ENCODE data around the gene MYH11. TPM values are rescaled to one million over a fixed set of nuclear protein-coding genes. Genes with fewer than 3 reads are reported as not detected.
"Not testable (repeated sequence)": the region's sequence is repeated elsewhere in the genome, so short reads cannot be mapped to it uniquely, and the experiment has no call there.

The MYH11 gene
- total and polyA plus RNA-seq, 2 experiments from 2014 or later, result 2.0 to 12.2 TPM

DNA sequence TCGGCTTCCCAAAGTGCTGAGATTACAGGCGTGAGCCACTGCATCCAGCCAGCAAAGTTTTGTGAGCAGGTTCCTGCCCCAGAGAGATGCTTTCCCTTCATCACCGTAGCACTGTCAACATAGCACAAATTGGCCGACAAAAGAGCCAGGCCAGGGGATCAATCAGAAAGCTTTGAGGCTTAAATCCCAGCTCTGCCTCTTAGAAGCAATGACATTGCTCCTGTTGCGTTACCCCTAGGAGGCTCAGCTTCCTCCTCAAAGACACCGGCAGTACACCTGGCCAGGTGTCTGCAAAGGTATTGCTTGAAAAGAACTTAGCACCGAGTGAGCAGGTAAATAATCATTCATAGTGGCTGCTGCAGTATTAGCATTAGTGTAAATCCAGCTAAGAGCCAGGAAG, 120.3 kb downstream of the MYH11 start:
- Histone ChIP-seq H3K9me3 (ENCODE audit: low read depth) (no peaks in the 10 kb centered on the region), H3K36me3 (no peaks in the 10 kb centered on the region), H3K27me3 (no peaks in the 10 kb centered on the region), H3K4me3 (no peak overlapping the region), H3K4me1 (ENCODE audit: low read depth) (no peaks in the 10 kb centered on the region), H3K27ac (no peak overlapping the region)
- TF ChIP-seq, protein P1, sequence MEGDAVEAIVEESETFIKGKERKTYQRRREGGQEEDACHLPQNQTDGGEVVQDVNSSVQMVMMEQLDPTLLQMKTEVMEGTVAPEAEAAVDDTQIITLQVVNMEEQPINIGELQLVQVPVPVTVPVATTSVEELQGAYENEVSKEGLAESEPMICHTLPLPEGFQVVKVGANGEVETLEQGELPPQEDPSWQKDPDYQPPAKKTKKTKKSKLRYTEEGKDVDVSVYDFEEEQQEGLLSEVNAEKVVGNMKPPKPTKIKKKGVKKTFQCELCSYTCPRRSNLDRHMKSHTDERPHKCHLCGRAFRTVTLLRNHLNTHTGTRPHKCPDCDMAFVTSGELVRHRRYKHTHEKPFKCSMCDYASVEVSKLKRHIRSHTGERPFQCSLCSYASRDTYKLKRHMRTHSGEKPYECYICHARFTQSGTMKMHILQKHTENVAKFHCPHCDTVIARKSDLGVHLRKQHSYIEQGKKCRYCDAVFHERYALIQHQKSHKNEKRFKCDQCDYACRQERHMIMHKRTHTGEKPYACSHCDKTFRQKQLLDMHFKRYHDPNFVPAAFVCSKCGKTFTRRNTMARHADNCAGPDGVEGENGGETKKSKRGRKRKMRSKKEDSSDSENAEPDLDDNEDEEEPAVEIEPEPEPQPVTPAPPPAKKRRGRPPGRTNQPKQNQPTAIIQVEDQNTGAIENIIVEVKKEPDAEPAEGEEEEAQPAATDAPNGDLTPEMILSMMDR (IDR thresholded peaks at IDR 0.05; ENCODE audit: low read depth, low read length), result no peak
- DNase-seq (ENCODE audit: low read depth in 1 of 2, low spot score in 1 of 2), result no peak

DNA sequence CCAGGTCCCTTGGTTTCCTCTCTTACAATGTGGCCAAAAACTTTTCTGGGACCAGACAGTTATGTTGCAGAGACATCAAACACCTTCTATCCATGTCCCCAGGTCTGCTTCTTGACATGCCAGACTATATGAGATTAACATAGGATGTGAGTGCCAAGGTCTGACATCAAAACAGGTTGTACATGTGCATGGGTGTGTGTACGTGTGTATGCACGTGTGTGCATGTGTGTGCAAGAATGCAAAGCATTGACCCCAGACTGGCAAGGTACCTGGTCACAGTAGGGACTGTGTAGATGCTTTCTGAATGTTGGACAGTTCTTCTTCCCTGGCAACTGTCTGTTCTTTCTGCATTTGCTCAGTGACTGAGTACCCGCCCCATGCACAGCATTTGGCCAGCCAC, 121.2 kb downstream of the MYH11 start:
- Histone ChIP-seq H3K9me3 (ENCODE audit: low read depth) (no peaks in the 10 kb centered on the region), H3K4me3 (no peak overlapping the region), H3K27ac (no peak overlapping the region), H3K36me3 (no peaks in the 10 kb centered on the region), H3K4me1 (ENCODE audit: low read depth) (no peaks in the 10 kb centered on the region), H3K27me3 (no peaks in the 10 kb centered on the region)
- TF ChIP-seq, protein P1 (IDR thresholded peaks at IDR 0.05; ENCODE audit: low read depth, low read length), result no peak
- no peak for DNase-seq (ENCODE audit: low read depth in 1 of 2, low spot score in 1 of 2)

DNA sequence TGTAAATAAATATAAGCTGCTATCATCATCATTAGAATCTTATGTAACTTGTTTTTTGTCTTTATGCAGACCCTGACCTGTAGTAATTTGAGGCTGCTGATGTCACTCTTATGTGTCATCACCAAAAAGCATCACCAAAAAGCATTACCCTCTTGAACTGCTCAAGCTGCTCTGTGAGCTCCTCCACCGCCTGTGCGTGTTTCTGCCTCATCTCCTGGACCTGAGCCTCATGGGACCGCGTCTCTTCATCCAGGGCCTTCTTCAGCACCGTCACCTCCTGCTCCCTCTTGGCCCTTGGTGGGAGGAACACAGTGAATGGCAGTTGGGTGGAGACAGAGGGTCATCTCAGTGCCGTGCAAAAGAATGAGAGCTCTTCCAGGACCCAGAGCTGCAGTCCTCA, 124.4 kb downstream of the MYH11 start:
- no peak for DNase-seq (ENCODE audit: low read depth in 1 of 2, low spot score in 1 of 2)
- Histone ChIP-seq H3K4me1 (ENCODE audit: low read depth) (no peaks in the 10 kb centered on the region), H3K36me3 (no peaks in the 10 kb centered on the region), H3K9me3 (ENCODE audit: low read depth) (no peaks in the 10 kb centered on the region), H3K27me3 (no peaks in the 10 kb centered on the region), H3K4me3 (no peak overlapping the region), H3K27ac (no peak overlapping the region)
- TF ChIP-seq, protein P1 (IDR thresholded peaks at IDR 0.05; ENCODE audit: low read depth, low read length), result no peak

DNA sequence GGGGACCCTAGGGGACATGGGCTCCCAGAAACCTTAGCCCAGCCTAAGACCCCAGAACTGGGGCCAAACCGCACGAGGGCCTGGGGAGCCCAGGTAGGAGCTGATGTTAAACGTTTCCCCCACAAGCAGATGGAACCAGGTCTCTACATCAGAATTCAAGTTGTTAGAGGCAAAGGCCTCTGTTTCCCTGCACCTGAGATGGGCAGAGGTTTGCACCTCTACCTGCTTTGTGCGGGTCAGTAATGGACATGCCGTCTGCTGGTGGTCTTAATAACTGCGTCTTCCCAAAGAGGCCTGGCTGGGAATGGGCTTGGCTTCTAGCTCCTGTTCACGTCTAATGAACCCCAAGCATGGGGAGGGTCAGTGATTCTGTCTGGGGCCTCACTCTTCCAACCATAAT, 127.7 kb downstream of the MYH11 start:
- Histone ChIP-seq H3K27ac (no peak overlapping the region), H3K4me3 (no peak overlapping the region), H3K36me3 (no peaks in the 10 kb centered on the region), H3K9me3 (ENCODE audit: low read depth) (no peaks in the 10 kb centered on the region), H3K4me1 (ENCODE audit: low read depth) (no peaks in the 10 kb centered on the region), H3K27me3 (no peaks in the 10 kb centered on the region)
- DNase-seq (ENCODE audit: low read depth in 1 of 2, low spot score in 1 of 2), result no peak
- TF ChIP-seq, protein P1 (IDR thresholded peaks at IDR 0.05; ENCODE audit: low read depth, low read length), result no peak

DNA sequence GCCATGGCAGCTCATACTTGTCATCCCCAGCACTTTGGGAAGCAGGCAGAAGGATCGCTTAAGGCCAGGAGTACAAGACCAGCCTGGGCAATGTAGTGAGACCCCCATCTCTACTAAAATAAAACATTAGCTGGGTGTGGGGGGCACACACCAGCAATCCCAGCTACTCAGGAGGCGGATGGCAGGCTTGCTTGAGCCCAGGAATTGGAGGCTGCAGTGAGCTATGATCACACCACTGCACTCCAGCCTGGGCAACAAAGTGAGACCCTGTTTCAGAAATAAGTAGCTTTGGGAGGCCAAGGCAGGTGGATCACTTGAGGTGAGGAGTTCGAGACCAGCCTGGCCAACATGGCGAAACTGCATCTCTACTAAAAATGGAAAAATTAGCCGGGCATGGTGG, 129.1 kb downstream of the MYH11 start:
- not testable (repeated sequence) for H3K27me3 ChIP-seq; H3K27ac ChIP-seq; H3K4me1 ChIP-seq (ENCODE audit: low read depth); DNase-seq (ENCODE audit: low read depth in 1 of 2, low spot score in 1 of 2); H3K4me3 ChIP-seq; H3K36me3 ChIP-seq; H3K9me3 ChIP-seq (ENCODE audit: low read depth)

DNA sequence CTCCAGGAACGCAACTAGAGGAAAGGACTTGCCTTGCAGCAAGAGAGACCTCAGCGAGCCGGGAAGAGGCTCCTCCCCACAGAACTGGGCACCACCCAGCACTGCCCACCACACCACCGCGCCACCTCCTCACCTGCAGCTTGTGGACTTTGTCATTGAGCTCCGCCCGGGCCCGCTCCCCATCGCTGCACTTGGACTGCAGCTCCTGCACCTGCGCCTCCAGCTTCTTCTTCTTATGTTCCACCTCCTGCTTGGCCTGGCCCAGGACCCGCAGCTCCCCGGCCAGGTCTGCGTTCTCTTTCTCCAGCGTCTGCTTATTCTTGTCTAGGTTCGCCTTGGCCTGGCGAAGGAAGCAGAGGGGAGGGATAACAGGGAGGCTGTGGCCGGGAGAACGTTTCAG, 130.1 kb downstream of the MYH11 start:
- Histone ChIP-seq H3K9me3 (ENCODE audit: low read depth) (no peaks in the 10 kb centered on the region), H3K4me1 (ENCODE audit: low read depth) (no peaks in the 10 kb centered on the region), H3K4me3 (no peak overlapping the region), H3K27ac (no peak overlapping the region), H3K36me3 (no peaks in the 10 kb centered on the region), H3K27me3 (no peaks in the 10 kb centered on the region)
- TF ChIP-seq, protein P1 (IDR thresholded peaks at IDR 0.05; ENCODE audit: low read depth, low read length), result no peak
- no peak for DNase-seq (ENCODE audit: low read depth in 1 of 2, low spot score in 1 of 2)

Data from cardiac muscle cell (in vitro differentiated cells and primary cell).